Measurements from ENCODE around the gene MACF1.

MACF1 gene

DNA sequence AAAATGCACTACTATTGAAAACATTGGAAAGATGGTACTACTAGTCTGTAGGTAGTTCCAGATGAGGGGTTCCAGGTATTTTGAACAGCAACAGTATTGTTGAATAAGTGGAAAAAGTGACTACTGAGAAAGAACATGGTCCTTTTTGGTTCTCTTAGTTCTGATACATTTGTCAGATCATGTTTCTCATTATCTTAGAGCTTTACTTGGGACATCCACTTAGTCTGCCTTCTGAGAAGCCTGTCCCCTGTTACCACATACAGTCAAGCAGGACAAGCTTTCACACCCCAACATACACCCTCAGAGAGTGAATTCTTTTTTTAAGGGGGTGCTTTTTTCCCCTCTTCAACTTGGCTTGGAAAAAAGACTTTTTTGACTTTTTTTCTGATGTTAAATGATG lies 41.0 kb upstream of the MACF1 start:
- Histone ChIP-seq H3K9ac (no peak overlapping the region), H3K4me1 (peaks cover 28 to 44% (median 36%) of the 10 kb centered on the region in 10 experiments), H3K4me2 (no peak overlapping the region), H4K20me1 (peaks cover 18 to 98% (median 64%) of the 10 kb centered on the region in 11 experiments; a peak in 20 of 22 replicates), H3K27ac (no peak overlapping the region), H3K4me3 (no peak overlapping the region), H3K36me3 (peaks cover 0 to 5% (median 0%) of the 10 kb centered on the region in 11 experiments; a peak in 2 of 22 replicates), H3K9me3 (replicated peaks in 1 of 11) (no peaks in the 10 kb centered on the region), H3K27me3 (no peaks in the 10 kb centered on the region)
- TF ChIP-seq Cebpa-rat (IDR thresholded peaks at IDR 0.05), result no peak

DNA sequence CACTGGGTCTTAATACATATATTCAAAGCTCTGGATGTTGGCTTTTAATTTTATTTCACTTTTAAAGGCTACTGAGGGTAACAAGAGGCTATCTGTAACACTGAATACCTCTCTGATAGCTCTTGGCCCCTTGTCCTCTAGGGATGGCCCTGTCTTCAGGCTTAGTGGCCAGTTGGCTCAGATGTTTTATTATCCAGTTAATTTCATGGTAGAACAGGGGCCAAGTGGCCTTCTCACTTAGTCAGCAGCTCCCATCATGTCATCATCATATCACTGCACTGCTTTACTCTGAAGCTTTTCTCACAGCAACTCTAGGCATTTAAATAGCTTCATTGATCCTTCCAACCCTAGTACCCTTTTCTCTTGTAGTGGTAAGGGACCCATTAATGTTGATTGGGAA lies 40.2 kb upstream of the MACF1 start:
- no peak overlapping the region for H3K4me3 ChIP-seq
- peaks cover 0 to 5% (median 0%) of the 10 kb centered on the region in 11 experiments; a peak in 2 of 22 replicates for H3K36me3 ChIP-seq
- no peak for TF ChIP-seq Cebpa-rat (IDR thresholded peaks at IDR 0.05)
- no peaks in the 10 kb centered on the region for H3K9me3 ChIP-seq (replicated peaks in 1 of 11)
- H3K4me1 ChIP-seq, result peaks cover 20 to 44% (median 33%) of the 10 kb centered on the region in 10 experiments
- no peaks in the 10 kb centered on the region for H3K27me3 ChIP-seq
- H3K9ac ChIP-seq, result no peak overlapping the region
- H3K4me2 ChIP-seq, result 0 out of 22 replicates have a peak overlapping the region, but pooled peaks of 1 of the 11 experiments have one; percentile 13
- H3K27ac ChIP-seq, result no peak overlapping the region
- peaks cover 10 to 98% (median 62%) of the 10 kb centered on the region in 11 experiments; a peak in 20 of 22 replicates for H4K20me1 ChIP-seq

DNA sequence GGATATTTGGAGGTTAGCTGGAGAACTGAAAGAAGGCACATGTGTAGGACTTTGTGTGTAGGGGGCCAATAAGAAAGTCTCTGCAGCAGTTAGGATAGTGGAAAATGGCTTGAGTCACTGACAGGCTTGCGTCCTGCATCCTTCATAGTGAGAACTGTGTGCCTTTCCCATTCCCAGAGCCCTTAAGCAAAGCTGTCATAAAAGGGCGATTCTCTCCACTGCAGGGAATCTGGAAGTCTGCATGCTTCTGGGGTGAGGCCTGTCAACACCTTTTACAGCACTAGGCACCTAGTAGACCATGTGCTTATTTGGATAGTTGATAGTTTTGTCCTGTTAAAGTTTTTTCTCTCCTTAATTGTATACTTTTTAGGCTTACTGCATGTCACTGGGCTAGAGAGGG lies 39.4 kb upstream of the MACF1 start:
- no peak overlapping the region for H3K27ac ChIP-seq
- H3K9me3 ChIP-seq (replicated peaks in 1 of 11), result no peaks in the 10 kb centered on the region
- H3K36me3 ChIP-seq, result peaks cover 0 to 5% (median 0%) of the 10 kb centered on the region in 11 experiments; a peak in 2 of 22 replicates
- no peak overlapping the region for H3K4me3 ChIP-seq
- peaks cover 19 to 41% (median 27%) of the 10 kb centered on the region in 10 experiments; a peak in 19 of 20 replicates for H3K4me1 ChIP-seq
- H3K27me3 ChIP-seq, result no peaks in the 10 kb centered on the region
- H3K4me2 ChIP-seq, result peak overlapping the region in 4 of 11 experiments; percentile 1 to 13 (median 4); a peak in 4 of 22 replicates
- peaks cover 10 to 98% (median 55%) of the 10 kb centered on the region in 11 experiments; a peak in 20 of 22 replicates for H4K20me1 ChIP-seq
- no peak overlapping the region for H3K9ac ChIP-seq
- TF ChIP-seq Cebpa-rat (IDR thresholded peaks at IDR 0.05), result no peak

DNA sequence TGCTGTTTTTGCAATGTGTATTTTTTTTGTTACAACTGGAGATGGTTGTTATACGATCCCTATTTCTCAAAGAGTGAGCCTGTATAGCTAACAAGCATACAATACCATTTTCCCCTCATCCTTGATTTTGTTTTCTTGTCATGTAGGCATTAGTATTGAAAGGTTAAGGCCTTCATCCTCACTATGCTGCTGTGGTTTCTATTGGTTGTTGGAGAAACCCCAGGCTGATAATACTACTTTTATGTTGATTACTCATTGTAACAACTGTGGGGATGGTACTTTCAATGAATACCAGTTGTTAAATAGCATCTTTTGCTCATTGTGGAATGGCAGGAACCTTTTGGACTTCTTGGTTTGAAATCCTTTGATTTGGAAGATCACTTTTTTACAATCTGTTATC lies 39.0 kb upstream of the MACF1 start:
- TF ChIP-seq Cebpa-rat (IDR thresholded peaks at IDR 0.05), result no peak
- H4K20me1 ChIP-seq, result peaks cover 15 to 98% (median 54%) of the 10 kb centered on the region in 11 experiments; a peak in 20 of 22 replicates
- no peak overlapping the region for H3K9ac ChIP-seq
- H3K27ac ChIP-seq, result no peak overlapping the region
- H3K27me3 ChIP-seq, result no peaks in the 10 kb centered on the region
- peak overlapping the region in 8 of 11 experiments; percentile 1 to 26 (median 15); a peak in 7 of 22 replicates for H3K4me2 ChIP-seq
- H3K4me1 ChIP-seq, result peaks cover 19 to 42% (median 30%) of the 10 kb centered on the region in 10 experiments; a peak in 19 of 20 replicates
- H3K36me3 ChIP-seq, result peaks cover 0 to 5% (median 0%) of the 10 kb centered on the region in 11 experiments; a peak in 1 of 22 replicates
- H3K9me3 ChIP-seq (replicated peaks in 1 of 11), result no peaks in the 10 kb centered on the region
- no peak overlapping the region for H3K4me3 ChIP-seq

DNA sequence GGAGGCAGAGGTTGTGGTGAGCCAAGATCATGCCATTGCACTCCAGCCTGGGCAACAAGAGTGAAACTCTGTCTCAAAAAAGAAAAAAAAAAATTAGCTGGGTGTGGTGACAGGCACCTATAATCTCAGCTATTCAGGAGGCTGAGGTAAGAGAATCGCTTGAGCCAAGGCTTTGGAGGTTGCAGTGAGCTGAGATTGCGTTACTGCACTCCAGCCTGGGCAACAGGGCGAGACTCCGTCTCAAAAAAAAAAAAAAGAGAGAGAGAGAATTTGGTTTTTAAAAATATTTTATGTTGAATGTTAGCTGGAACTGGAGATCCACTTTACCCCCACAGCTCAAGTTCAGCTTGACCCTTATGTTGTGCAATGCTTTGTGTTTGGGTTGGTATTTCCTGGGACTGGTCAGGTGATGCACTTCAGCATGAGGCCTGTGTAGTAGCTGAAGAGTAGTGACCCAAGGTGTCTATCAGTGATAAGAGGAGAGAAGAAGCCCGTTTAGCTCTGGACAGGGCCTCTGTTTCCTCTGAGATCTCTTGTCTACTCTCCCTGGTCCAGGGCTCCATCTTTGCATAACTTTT lies 36.8 kb upstream of the MACF1 start:
- H3K27me3 ChIP-seq, result no peaks in the 10 kb centered on the region
- no peak for TF ChIP-seq Cebpa-rat (IDR thresholded peaks at IDR 0.05)
- H3K36me3 ChIP-seq, result peaks cover 0 to 5% (median 0%) of the 10 kb centered on the region in 11 experiments; a peak in 1 of 22 replicates
- H3K9me3 ChIP-seq (replicated peaks in 1 of 11), result no peaks in the 10 kb centered on the region
- H3K27ac ChIP-seq, result no peak overlapping the region
- peaks cover 15 to 98% (median 58%) of the 10 kb centered on the region in 11 experiments; a peak in 20 of 22 replicates for H4K20me1 ChIP-seq
- H3K4me1 ChIP-seq, result peaks cover 23 to 59% (median 42%) of the 10 kb centered on the region in 10 experiments
- H3K4me3 ChIP-seq, result no peak overlapping the region
- peak overlapping the region in 6 of 11 experiments; percentile 12 to 47 (median 43); a peak in 10 of 22 replicates for H3K4me2 ChIP-seq
- no peak overlapping the region for H3K9ac ChIP-seq

DNA sequence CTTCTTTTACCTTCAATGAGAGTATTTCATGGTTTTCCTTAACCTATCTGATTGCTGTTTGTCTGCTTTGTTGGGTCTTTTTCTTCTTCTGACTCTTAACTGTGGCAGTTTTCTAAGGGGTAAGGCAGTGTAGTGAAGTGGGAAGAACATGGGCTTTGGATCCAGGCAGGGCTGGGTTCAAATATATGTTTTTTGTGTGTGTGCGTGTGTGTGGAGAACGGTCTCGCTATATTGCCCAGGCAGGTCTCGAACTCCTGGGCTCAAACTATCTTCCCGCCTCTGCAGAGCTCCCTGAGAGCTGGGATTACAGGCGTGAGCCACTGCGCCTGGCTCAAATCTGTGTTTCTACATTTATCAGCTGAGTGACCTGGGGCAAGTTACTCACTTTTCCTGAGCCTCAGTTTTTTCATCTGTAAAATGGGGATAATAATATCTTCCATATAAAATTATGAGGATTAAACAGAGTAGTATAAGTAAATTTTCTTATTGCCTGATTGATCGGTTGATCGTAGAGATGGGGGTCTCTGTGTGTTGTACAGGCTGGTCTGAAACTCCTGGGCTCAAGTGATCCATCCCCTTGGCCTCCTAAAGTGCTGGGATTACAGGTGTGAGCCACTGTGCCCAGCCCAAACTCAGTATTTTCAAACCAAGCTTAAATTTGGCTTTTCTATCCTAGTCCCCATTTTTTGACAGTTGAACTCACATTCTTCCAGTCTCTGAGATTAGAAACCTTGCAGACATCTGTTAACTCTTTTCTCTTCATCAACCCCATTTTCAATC lies 36.0 kb upstream of the MACF1 start:
- Histone ChIP-seq H3K27ac (no peak overlapping the region), H3K9me3 (replicated peaks in 1 of 11) (no peaks in the 10 kb centered on the region), H3K9ac (no peak overlapping the region), H3K27me3 (no peaks in the 10 kb centered on the region), H3K4me1 (peaks cover 31 to 67% (median 50%) of the 10 kb centered on the region in 10 experiments), H3K4me2 (peak overlapping the region in 1 of 11 experiments; percentile 6; a peak in 3 of 22 replicates), H4K20me1 (peaks cover 15 to 98% (median 62%) of the 10 kb centered on the region in 11 experiments; a peak in 20 of 22 replicates), H3K36me3 (no peaks in the 10 kb centered on the region), H3K4me3 (no peak overlapping the region)
- TF ChIP-seq Cebpa-rat (IDR thresholded peaks at IDR 0.05), result no peak

DNA sequence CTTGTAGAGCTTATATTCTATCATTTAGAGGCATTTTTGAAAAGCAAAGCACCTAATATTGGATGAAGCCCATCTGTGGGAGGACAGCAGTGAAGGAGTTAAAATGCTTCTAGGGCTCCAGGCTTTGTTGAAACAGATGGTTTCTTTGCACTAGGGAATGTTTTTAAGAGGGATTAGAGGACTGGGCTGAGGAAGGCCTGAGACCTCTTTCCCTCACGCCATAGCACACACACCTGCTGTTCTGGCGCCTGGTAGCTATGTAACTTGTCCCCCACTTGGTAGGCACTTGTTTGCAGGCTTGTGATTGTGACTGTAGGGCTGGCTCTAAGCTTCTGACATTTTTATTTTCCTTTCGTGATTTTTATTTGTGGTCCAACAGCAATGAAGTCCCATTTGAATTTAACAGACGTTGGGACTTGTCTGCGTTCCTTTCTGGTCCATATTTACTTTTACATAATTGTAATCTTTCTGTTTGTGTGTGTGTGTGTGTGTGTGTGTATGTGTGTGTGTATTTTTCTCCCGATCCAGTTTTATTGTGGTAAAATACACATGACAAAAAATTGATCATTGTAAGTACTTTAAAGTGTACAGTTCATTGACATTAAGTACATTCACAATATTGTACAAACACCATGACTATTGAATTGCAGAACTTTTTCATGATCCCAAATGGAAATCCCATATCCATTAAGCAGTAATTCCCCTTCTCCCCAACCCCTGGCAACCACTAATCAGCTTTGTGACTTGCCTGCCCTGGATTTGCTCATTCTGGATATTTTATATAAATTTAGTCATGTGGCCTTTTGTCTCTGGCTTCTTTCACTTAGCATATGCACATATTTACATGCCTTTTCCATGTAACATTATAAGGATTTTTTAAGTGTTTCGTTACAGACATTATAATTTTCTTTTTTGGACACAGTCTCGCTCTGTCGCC lies 33.5 kb upstream of the MACF1 start:
- Histone ChIP-seq H3K9ac (no peak overlapping the region), H4K20me1 (peaks cover 8 to 98% (median 50%) of the 10 kb centered on the region in 11 experiments; a peak in 18 of 22 replicates), H3K4me2 (peak overlapping the region in 7 of 11 experiments; percentile 0 to 35 (median 22); a peak in 9 of 22 replicates), H3K4me3 (no peak overlapping the region), H3K9me3 (replicated peaks in 1 of 11) (no peaks in the 10 kb centered on the region), H3K27me3 (no peaks in the 10 kb centered on the region), H3K27ac (no peak overlapping the region), H3K4me1 (peaks cover 40 to 73% (median 61%) of the 10 kb centered on the region in 10 experiments), H3K36me3 (no peaks in the 10 kb centered on the region)
- no peak for TF ChIP-seq Cebpa-rat (IDR thresholded peaks at IDR 0.05)

Measured in BLaER1 treated with 17β-estradiol and CSF1 and Interleukin-3, amounts not matched to agents 10 nM and 100 nM (cell line).